Glutamatergic neuron (in vitro differentiated cells): ENCODE measurements around the gene SMARCE1. TPM values are rescaled to one million over a fixed set of nuclear protein-coding genes. Genes with fewer than 3 reads are reported as not detected.

Source experiments
- DNase-seq: peaks from one replicate; pipeline ENCODE4 v3.0.0; 2022
- H3K27ac Mint-ChIP-seq: one replicate; pipeline ENCODE4 v1.8.0; 2020; ENCODE audit warnings: mild to moderate bottlenecking, mixed read lengths, inconsistent platforms; ENCODE audit not compliant: unreplicated experiment
- H3K27me3 Mint-ChIP-seq: one replicate; pipeline ENCODE4 v1.8.0; 2020; ENCODE audit warnings: mild to moderate bottlenecking, moderate library complexity, mixed read lengths, inconsistent platforms; ENCODE audit not compliant: unreplicated experiment
- H3K36me3 Mint-ChIP-seq: one replicate; pipeline ENCODE4 v1.8.0; 2020; ENCODE audit warnings: mild to moderate bottlenecking, mixed read lengths, inconsistent platforms; ENCODE audit not compliant: unreplicated experiment
- H3K4me1 Mint-ChIP-seq: one replicate; pipeline ENCODE4 v1.8.0; 2020; ENCODE audit warnings: mild to moderate bottlenecking, low read depth, mixed read lengths, inconsistent platforms; ENCODE audit not compliant: unreplicated experiment
- H3K4me3 Mint-ChIP-seq: one replicate; pipeline ENCODE4 v1.8.0; 2020; ENCODE audit warnings: mild to moderate bottlenecking, mixed read lengths, inconsistent platforms; ENCODE audit not compliant: unreplicated experiment
- H3K9me3 Mint-ChIP-seq: one replicate; pipeline ENCODE4 v1.8.0; 2020; ENCODE audit warnings: mild to moderate bottlenecking, moderate library complexity, mixed read lengths, inconsistent platforms; ENCODE audit not compliant: unreplicated experiment
- CTCF ChIP-seq: fragments of 200-600 bp; sonication (generic); IDR thresholded peaks from one replicate; pipeline ENCODE4 v1.5.0; 2021; ENCODE audit not compliant: partially characterized antibody, unreplicated experiment
- total RNA-seq: library from RNA; stranded (reverse); fragmentation: NEBNext Ultra II Directional; extraction: Animal tissue kit (Norgen Biotek cat#: 25700); gene quantifications from one replicate; pipeline ENCODE4 v1.2.1, GENCODE V29; 2021; ENCODE audit not compliant: unreplicated experiment

The SMARCE1 gene
- total RNA-seq, 1 donor from 2014 or later = 207 TPM

DNA sequence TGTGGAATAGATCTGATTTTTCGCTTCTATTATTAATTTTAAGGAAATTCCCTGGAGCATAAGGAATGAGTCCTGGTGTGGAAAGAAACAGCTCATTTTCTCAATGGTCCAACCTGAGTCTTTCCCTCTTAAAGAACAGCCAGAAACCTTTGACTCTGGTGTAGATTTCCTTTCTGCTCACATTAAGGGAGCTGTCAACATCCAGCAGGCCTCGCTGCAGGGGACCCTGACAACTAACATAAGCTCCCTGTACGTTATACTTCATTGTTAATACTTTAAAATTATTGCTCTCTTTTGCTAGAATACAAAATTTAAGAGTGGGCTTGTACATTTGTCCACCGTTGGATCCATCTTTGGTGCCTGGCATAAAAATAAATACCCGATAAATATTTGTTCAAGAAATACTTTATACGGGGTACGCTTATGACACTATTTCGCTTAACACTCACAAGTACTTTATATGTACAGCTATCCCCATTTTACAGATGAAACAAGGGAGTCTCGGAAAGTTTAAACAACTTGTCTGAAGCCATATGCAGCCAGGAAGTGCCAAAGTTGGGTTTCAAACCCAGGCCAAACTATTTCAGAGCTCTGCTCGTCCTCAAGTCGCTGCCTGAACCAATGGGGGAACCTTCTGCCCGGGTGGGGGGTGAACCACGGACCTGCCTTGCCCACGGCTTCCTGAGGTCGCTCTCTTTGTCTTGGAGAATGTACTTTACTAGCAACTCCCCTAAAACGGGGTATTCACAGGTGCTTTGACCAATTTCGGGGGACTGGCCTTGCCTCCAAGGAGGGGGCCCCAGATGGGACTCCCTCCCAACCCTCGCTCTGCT lies 611 bp downstream of the SMARCE1 start:
- H3K9me3 Mint-ChIP-seq = peaks cover 12% of the 10 kb centered on the region
- no peaks in the 10 kb centered on the region for H3K36me3 Mint-ChIP-seq
- peaks cover 8% of the 10 kb centered on the region for H3K27me3 Mint-ChIP-seq
- H3K4me1 Mint-ChIP-seq = peaks cover 25% of the 10 kb centered on the region
- H3K4me3 Mint-ChIP-seq = peak overlapping the region; percentile 96
- H3K27ac Mint-ChIP-seq = peak overlapping the region; percentile 99
- DNase-seq = peak; percentile 41
- TF ChIP-seq CTCF = no peak

DNA sequence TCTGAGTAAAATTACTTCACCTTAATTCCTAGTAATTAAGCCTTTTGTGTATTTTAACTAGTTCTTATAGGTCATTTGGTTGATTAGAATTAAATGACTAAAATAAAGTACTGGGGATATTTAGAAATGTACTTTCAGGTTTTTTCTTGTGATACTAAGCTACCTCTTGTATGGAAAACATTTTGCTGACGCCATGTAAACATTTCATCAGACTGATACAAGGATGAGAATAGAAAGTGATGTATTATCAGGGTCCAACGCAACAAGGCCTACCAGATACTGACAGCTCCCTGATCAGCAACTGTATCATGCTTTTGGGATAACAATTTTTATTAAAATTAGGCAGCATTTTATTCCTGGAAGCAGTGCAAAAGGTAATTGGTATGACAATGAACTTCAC lies 1.7 kb downstream of the SMARCE1 start:
- no peak for TF ChIP-seq CTCF
- peak overlapping the region; percentile 96 for H3K4me3 Mint-ChIP-seq
- peaks cover 12% of the 10 kb centered on the region for H3K9me3 Mint-ChIP-seq
- peaks cover 8% of the 10 kb centered on the region for H3K27me3 Mint-ChIP-seq
- no peak for DNase-seq
- H3K36me3 Mint-ChIP-seq = no peaks in the 10 kb centered on the region
- H3K27ac Mint-ChIP-seq = no peak overlapping the region
- H3K4me1 Mint-ChIP-seq = peaks cover 28% of the 10 kb centered on the region

- TF ChIP-seq CTCF = no peak
- Mint-ChIP-seq H3K4me3 (peak overlapping the region; percentile 53), H3K9me3 (peaks cover 12% of the 10 kb centered on the region), H3K36me3 (no peaks in the 10 kb centered on the region), H3K4me1 (peaks cover 30% of the 10 kb centered on the region), H3K27me3 (peaks cover 8% of the 10 kb centered on the region), H3K27ac (peak overlapping the region; percentile 39)
- no peak for DNase-seq
Measured at GRCh38 chr17:40645291-40645690, 2.3 kb downstream of the SMARCE1 start.

DNA sequence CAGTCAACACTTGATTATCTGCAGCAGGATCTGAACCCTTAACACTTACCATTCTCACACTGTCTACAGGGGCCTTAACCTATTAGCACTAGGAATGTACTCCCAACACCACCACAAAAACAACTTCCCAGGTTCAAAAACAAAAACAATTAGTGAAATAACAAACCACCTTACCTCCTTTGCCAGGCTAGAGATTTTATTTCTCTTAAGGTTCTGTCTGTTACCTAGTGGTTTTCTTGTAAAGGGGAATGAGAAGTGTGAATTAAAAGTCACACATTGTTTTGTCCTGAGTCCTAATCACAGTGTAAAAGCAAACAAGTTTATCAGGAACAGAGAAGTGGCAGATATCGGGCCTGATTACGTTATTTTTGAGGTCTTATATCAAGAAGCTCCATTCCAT lies 9.7 kb downstream of the SMARCE1 start:
- TF ChIP-seq CTCF = no peak
- Mint-ChIP-seq H3K4me3 (no peak overlapping the region), H3K9me3 (peaks cover 2% of the 10 kb centered on the region), H3K27ac (no peak overlapping the region), H3K4me1 (peaks cover 13% of the 10 kb centered on the region), H3K36me3 (no peaks in the 10 kb centered on the region), H3K27me3 (no peaks in the 10 kb centered on the region)
- no peak for DNase-seq

- H3K27ac Mint-ChIP-seq = no peak overlapping the region
Measured at GRCh38 chr17:40633871-40634270, 13.7 kb downstream of the SMARCE1 start.

More at GRCh38 chr17:40633871-40634270, 13.7 kb downstream of the SMARCE1 start:
- H3K27me3 Mint-ChIP-seq = no peaks in the 10 kb centered on the region
- H3K9me3 Mint-ChIP-seq = peaks cover 2% of the 10 kb centered on the region
- H3K4me3 Mint-ChIP-seq = no peak overlapping the region
- no peaks in the 10 kb centered on the region for H3K4me1 Mint-ChIP-seq
- no peak for DNase-seq
- TF ChIP-seq CTCF = no peak
- H3K36me3 Mint-ChIP-seq = no peaks in the 10 kb centered on the region
